HepG2 (cell line): ENCODE data around the gene RAB43. TPM values are rescaled to one million over a fixed set of nuclear protein-coding genes. Genes with fewer than 3 reads are reported as not detected.

Source experiments
- AGO1 ChIP-seq: fragments of 200-400 bp; formaldehyde crosslinking; IDR thresholded peaks from 2 replicates; pipeline ENCODE4 v1.6.1; 2017; ENCODE audit warnings: mild to moderate bottlenecking, low read depth, low read length, moderate library complexity; ENCODE audit not compliant: poor library complexity, severe bottlenecking
- CAMTA2 ChIP-seq: sonication (generic); formaldehyde crosslinking; IDR thresholded peaks from 2 replicates; pipeline ENCODE4 v1.4.0; 2020; ENCODE audit warnings: mild to moderate bottlenecking, missing genetic modification reagents, borderline replicate concordance
- NONO ChIP-seq, 2 experiments: fragments of 450-650 bp in 1 of 2; sonication (generic) in 1 of 2; formaldehyde crosslinking in 1 of 2; IDR thresholded peaks in 1 of 2; conservative IDR thresholded peaks in 1 of 2; 2 replicates each; pipeline versions ENCODE4 v1.6.1 to v1.8.0; 2017 to 2022; ENCODE audit warnings: mild to moderate bottlenecking in 1 of 2, missing genetic modification reagents in 1 of 2, moderate library complexity in 1 of 2
- SMAD1 ChIP-seq: sonication (generic); formaldehyde crosslinking; IDR thresholded peaks from 2 replicates; pipeline ENCODE4 v1.4.0; 2020; ENCODE audit warnings: missing genetic modification reagents, low read depth, mild to moderate bottlenecking, borderline replicate concordance
- polyA plus RNA-seq, 8 experiments: library from polyadenylated mRNA; depleted of rRNA in 3 of 8; stranded (reverse) in 7 of 8; unstranded in 1 of 8; fragments of >200 nt; fragmentation: Illumina TruSeq in 4 of 8; extraction: Trizol in 4 of 8; gene quantifications; 2 replicates each; pipeline versions ENCODE4 v1.2.1 to v1.2.3, GENCODE V29; 2011 to 2016; ENCODE audit warnings: low read depth in 4 of 8, missing spikeins in 1 of 8, mixed read lengths in 1 of 8; ENCODE audit not compliant: insufficient read depth in 1 of 8
- total RNA-seq, 5 experiments: library from RNA; depleted of rRNA; stranded (reverse); fragments of >200 nt; fragmentation: Illumina TruSeq; extraction: Trizol; gene quantifications; 2 replicates each; pipeline ENCODE4 v1.2.3, GENCODE V29; 2016; ENCODE audit warnings: low read depth in 1 of 5
- TF ChIP-seq, protein P1 (sequence below): sonication (generic); formaldehyde crosslinking; IDR thresholded peaks from 2 replicates; pipeline ENCODE4 v1.4.0; 2020; ENCODE audit warnings: missing genetic modification reagents, borderline replicate concordance
- TF ChIP-seq, protein P2 (sequence below): sonication (generic); formaldehyde crosslinking; IDR thresholded peaks from 2 replicates; pipeline ENCODE4 v1.8.1; 2023; ENCODE audit warnings: missing genetic modification reagents, inconsistent platforms, borderline replicate concordance
- TF ChIP-seq, protein P3 (sequence below): IDR thresholded peaks from 2 replicates; pipeline ENCODE4 v1.6.1; 2016; ENCODE audit warnings: missing genetic modification reagents, missing compliant biosample characterization
- TF ChIP-seq, protein P4 (sequence below): sonication (generic); formaldehyde crosslinking; IDR thresholded peaks from 2 replicates; pipeline ENCODE4 v1.4.0; 2020; ENCODE audit warnings: mild to moderate bottlenecking, missing genetic modification reagents
- TF ChIP-seq, protein P5 (sequence below): sonication (generic); formaldehyde crosslinking; IDR thresholded peaks from 2 replicates; pipeline ENCODE4 v1.8.1; 2022; ENCODE audit warnings: mild to moderate bottlenecking, missing genetic modification reagents
- TF ChIP-seq, protein P6 (sequence below): sonication (generic); formaldehyde crosslinking; IDR thresholded peaks from 2 replicates; pipeline ENCODE4 v1.5.1; 2020; ENCODE audit warnings: missing genetic modification reagents, mild to moderate bottlenecking, borderline replicate concordance
- TF ChIP-seq, protein P7 (sequence below), 2 experiments: sonication (generic) in 1 of 2; formaldehyde crosslinking in 1 of 2; IDR thresholded peaks; 2 replicates each; pipeline versions ENCODE4 v1.6.1 to v1.9.0; 2014 to 2022; ENCODE audit warnings: antibody characterized with exemption in 1 of 2, borderline replicate concordance in 1 of 2, inconsistent platforms in 1 of 2, low read depth in 1 of 2, missing genetic modification reagents in 1 of 2

The RAB43 gene
- total and polyA plus RNA-seq, 2 of the 13 experiments (the other 11 are each of a cell fraction or from before 2014, with no cell fraction given) = 11.8 to 18.4 TPM

DNA sequence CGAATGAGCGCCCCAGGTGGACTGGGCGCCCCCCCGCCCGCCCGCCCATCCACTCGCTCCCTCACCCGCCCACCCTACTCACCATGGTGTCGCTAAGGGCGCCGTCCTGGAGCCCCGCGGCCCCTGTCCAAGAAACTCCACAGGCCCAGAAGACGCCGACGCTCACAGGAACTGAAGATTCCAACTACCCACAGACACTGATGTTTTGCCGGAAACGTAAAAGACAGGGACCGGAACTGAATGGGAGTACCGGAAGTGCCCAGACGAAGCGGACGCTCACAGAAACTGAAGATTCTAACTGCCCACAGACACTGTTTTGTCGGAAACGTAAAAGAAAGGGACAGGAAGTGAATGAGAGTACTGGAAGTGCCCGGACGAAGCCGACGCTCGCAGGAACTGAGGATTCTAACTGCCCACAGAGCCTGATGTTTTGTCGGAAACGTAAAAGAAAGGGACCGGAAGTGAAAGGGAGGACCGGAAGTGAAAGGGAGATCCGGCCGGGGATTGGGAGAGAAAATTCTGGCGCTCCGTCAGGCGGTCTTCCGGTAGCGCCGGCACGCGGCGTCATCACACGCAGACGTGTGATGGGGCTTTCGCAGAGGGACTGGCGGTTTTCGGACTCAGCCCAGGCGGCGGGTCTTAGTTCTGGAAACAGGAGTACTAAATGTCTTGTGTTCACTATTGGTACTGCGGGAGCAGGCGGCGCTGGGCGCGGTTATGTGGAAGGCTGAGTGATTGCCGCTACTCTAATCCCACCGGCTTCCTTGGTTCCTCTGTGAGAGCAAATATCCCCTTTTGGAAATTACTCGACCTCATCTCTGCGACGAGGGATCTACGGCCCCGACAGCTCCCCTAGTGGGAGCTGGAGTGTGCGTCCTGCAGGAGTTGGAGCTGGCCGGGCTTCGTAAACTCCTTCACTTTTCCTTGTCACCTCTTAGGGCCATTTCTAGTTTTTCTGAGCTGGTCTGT is 39.6 kb upstream of the RAB43 start, which contains the start of gene ISY1 (continued):
- TF ChIP-seq, protein P1, sequence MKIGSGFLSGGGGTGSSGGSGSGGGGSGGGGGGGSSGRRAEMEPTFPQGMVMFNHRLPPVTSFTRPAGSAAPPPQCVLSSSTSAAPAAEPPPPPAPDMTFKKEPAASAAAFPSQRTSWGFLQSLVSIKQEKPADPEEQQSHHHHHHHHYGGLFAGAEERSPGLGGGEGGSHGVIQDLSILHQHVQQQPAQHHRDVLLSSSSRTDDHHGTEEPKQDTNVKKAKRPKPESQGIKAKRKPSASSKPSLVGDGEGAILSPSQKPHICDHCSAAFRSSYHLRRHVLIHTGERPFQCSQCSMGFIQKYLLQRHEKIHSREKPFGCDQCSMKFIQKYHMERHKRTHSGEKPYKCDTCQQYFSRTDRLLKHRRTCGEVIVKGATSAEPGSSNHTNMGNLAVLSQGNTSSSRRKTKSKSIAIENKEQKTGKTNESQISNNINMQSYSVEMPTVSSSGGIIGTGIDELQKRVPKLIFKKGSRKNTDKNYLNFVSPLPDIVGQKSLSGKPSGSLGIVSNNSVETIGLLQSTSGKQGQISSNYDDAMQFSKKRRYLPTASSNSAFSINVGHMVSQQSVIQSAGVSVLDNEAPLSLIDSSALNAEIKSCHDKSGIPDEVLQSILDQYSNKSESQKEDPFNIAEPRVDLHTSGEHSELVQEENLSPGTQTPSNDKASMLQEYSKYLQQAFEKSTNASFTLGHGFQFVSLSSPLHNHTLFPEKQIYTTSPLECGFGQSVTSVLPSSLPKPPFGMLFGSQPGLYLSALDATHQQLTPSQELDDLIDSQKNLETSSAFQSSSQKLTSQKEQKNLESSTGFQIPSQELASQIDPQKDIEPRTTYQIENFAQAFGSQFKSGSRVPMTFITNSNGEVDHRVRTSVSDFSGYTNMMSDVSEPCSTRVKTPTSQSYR = 0 out of 2 replicates have a peak, but pooled peaks have one; percentile 5
- TF ChIP-seq CAMTA2 (CRISPR knock-in tag) (0 out of 2 replicates have a peak, but pooled peaks have one; percentile 44), SMAD1 (CRISPR knock-in tag) (no peak), AGO1 (peak; percentile 73), NONO (IDR thresholded peaks at IDR 0.05) (no peak), NONO (CRISPR knock-in tag; conservative IDR thresholded peaks at IDR 0.05) (peak; percentile 71; the same call in 1 of the 2 replicates)
- TF ChIP-seq, protein P2, sequence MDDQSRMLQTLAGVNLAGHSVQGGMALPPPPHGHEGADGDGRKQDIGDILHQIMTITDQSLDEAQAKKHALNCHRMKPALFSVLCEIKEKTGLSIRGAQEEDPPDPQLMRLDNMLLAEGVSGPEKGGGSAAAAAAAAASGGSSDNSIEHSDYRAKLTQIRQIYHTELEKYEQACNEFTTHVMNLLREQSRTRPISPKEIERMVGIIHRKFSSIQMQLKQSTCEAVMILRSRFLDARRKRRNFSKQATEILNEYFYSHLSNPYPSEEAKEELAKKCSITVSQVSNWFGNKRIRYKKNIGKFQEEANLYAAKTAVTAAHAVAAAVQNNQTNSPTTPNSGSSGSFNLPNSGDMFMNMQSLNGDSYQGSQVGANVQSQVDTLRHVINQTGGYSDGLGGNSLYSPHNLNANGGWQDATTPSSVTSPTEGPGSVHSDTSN = 0 out of 2 replicates have a peak, but pooled peaks have one; percentile 28
- TF ChIP-seq, protein P3, sequence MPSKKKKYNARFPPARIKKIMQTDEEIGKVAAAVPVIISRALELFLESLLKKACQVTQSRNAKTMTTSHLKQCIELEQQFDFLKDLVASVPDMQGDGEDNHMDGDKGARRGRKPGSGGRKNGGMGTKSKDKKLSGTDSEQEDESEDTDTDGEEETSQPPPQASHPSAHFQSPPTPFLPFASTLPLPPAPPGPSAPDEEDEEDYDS (CRISPR knock-in tag) = no peak
- TF ChIP-seq, protein P4, sequence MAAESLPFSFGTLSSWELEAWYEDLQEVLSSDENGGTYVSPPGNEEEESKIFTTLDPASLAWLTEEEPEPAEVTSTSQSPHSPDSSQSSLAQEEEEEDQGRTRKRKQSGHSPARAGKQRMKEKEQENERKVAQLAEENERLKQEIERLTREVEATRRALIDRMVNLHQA (CRISPR knock-in tag) = no peak
- TF ChIP-seq, protein P5, sequence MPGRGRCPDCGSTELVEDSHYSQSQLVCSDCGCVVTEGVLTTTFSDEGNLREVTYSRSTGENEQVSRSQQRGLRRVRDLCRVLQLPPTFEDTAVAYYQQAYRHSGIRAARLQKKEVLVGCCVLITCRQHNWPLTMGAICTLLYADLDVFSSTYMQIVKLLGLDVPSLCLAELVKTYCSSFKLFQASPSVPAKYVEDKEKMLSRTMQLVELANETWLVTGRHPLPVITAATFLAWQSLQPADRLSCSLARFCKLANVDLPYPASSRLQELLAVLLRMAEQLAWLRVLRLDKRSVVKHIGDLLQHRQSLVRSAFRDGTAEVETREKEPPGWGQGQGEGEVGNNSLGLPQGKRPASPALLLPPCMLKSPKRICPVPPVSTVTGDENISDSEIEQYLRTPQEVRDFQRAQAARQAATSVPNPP (CRISPR knock-in tag) = peak; percentile 83; the same call in 1 of the 2 replicates
- TF ChIP-seq, protein P6, sequence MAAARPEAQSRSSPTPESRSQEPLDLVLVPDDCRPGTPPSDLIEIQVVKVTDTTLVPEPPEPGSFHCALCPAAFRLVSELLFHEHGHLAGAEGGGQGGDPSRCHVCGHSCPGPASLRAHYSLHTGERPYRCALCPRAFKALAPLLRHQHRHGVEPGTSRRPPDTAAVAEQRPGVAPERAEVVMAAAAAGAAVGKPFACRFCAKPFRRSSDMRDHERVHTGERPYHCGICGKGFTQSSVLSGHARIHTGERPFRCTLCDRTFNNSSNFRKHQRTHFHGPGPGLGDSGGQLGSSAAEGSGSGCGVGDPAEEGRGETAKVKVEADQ (CRISPR knock-in tag) = no peak
- TF ChIP-seq, protein P7, sequence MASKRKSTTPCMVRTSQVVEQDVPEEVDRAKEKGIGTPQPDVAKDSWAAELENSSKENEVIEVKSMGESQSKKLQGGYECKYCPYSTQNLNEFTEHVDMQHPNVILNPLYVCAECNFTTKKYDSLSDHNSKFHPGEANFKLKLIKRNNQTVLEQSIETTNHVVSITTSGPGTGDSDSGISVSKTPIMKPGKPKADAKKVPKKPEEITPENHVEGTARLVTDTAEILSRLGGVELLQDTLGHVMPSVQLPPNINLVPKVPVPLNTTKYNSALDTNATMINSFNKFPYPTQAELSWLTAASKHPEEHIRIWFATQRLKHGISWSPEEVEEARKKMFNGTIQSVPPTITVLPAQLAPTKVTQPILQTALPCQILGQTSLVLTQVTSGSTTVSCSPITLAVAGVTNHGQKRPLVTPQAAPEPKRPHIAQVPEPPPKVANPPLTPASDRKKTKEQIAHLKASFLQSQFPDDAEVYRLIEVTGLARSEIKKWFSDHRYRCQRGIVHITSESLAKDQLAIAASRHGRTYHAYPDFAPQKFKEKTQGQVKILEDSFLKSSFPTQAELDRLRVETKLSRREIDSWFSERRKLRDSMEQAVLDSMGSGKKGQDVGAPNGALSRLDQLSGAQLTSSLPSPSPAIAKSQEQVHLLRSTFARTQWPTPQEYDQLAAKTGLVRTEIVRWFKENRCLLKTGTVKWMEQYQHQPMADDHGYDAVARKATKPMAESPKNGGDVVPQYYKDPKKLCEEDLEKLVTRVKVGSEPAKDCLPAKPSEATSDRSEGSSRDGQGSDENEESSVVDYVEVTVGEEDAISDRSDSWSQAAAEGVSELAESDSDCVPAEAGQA (IDR thresholded peaks at IDR 0.05; ENCODE audit: low read depth) = peak; percentile 76
- TF ChIP-seq, protein P7 (CRISPR knock-in tag; IDR thresholded peaks at IDR 0.05; ENCODE audit: borderline replicate concordance) = no peak
